MM.1S (cell line): ENCODE results near the gene ARID2.

Experiments
- CTCF ChIP-seq: fragments of 300-600 bp; sonication (generic); IDR thresholded peaks from 2 replicates; pipeline ENCODE4 v1.5.1; 2016; ENCODE audit warnings: antibody characterized with exemption, low read length, mixed read lengths
- EZH2 ChIP-seq: fragments of 300-600 bp; sonication (generic); optimal IDR thresholded peaks from 2 replicates; pipeline ENCODE3; 2017; ENCODE audit warnings: low read depth, mild to moderate bottlenecking, antibody characterized with exemption, low read length, mixed read lengths

GRCh38 chr12:45886685-45887084 lies 157.2 kb downstream of the ARID2 start:
- TF ChIP-seq CTCF, result no peak
- no peak for TF ChIP-seq EZH2
